ENCODE measurements around the gene PPP2R1B.
"Not testable (repeated sequence)": the region's sequence is repeated elsewhere in the genome, so short reads cannot be mapped to it uniquely, and the experiment has no call there.

PPP2R1B gene

GRCh38 chr11:111782109-111782741 lies 16.0 kb upstream of the PPP2R1B start:
- no peak for DNase-seq

GRCh38 chr11:111779118-111779517 lies 12.9 kb upstream of the PPP2R1B start:
- no peak for DNase-seq

DNA sequence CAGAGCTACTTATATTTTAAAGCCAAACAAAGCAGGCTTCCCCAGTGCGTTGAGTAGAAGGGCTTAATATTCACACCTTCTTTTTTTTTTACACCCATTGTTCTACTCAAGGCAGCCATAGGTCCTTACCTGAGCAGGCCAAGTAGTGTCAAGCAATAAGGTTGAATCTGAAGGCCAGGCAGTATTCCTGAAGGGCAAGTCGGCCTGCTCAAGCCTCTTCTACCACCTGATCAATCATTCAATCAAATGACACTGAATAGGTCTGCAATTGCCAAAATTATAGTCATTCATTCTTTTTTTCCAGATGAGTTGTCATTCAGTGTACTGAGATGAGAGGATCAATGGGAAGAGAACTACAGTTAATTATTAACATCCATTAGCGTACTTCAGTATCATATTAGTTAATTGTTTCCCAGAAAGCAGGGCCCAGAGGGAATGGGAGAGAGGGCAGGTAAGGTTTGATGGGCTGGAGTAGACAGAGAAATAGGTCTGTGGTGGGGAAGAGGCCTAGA lies 11.9 kb upstream of the PPP2R1B start:
- DNase-seq = no peak

- peak; percentile 91 for DNase-seq
Measured at GRCh38 chr11:111777094-111778046, 11.2 kb upstream of the PPP2R1B start.

- no peak for DNase-seq
Measured at GRCh38 chr11:111776398-111777093, 10.4 kb upstream of the PPP2R1B start.

GRCh38 chr11:111774955-111775710 lies 8.9 kb upstream of the PPP2R1B start:
- DNase-seq = no peak

DNA sequence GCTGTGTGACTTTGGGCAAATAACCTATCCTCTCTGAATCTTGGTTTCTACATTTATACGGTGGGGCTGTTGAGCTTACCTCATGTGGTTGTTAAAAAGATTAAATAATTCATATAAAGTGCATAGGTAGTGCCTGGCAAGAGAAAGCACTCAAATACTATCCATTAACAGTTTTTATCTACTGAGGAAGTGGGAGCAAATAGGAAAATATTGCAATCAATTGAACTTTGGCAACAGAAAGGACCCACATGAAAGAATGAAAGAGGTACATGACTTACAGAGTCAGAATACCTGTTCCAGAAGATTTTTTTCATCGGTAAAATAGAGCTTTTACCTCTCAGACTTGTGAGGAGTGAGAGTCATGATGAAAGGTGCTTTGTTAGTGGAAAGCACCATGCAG lies 6.3 kb upstream of the PPP2R1B start:
- DNase-seq = no peak

DNA sequence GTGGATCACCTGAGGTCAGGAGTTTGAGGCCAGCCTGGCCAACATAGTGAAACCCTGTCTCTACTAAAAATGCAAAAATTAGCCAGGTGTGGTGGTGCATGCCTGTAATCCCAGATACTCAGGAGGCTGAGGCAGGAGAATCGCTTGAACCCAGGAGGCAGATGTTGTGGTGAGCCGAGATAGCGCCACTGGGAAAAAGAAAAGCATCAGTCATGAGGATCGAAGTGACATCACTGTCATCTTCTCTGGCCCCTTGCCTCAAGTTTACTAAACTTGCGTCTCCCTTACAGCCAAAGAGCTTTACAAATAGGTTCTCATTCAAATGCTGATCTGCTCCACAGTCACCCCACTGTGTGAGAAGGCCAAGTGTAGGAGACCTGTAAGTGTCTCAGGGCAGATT lies 5.0 kb upstream of the PPP2R1B start:
- not testable (repeated sequence) for DNase-seq

DNA sequence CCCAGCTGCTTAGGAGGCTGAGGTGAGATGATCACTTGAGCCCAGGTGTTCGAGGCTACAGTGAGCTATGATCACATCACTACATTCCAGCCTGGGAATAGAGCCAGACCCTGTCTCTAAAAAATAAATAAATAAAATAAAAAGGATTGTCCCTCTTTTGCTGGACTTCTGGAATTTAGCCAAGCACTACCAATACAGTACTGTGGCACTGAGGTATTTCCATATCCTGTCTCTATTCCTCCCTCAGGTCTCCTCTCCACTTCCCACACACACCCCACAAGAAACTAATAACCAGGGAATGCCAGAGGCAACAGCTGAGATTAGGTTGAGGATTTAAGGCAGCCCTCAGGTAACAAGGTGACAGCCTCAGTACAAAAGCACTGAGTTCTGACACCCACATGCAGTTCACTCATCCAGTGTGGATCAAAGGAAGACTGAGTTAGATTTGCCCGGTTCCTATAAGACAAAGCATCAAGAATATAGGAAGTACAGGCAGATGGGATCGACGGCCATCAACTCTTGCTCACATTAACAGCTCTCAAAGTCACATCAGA lies 4.5 kb upstream of the PPP2R1B start:
- DNase-seq = no peak

DNA sequence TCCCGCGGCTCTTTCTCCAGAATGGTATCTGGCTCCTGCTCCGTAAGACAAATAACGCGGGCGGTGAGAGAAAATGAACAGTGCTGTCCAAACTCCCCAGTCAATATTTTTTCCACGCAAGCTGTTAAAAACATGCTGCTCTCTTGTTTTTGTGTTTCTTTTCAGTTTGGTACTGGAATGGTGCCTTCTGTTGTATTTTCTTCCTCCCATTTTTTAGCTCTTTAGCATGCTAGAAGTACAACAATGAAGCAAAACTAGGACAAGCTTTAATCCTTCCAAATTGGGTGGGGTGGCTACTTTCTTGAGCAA lies 599 bp upstream of the PPP2R1B start:
- DNase-seq = no peak

- peak; percentile 32 for DNase-seq
Measured at GRCh38 chr11:111765320-111765983, 737 bp downstream of the PPP2R1B start.

GRCh38 chr11:111764621-111765020 lies 1.6 kb downstream of the PPP2R1B start:
- peak; percentile 12 for DNase-seq

GRCh38 chr11:111762981-111763643 lies 3.1 kb downstream of the PPP2R1B start:
- DNase-seq = peak; percentile 27

- no peak for DNase-seq
Measured at GRCh38 chr11:111762526-111762925, 3.7 kb downstream of the PPP2R1B start.

DNA sequence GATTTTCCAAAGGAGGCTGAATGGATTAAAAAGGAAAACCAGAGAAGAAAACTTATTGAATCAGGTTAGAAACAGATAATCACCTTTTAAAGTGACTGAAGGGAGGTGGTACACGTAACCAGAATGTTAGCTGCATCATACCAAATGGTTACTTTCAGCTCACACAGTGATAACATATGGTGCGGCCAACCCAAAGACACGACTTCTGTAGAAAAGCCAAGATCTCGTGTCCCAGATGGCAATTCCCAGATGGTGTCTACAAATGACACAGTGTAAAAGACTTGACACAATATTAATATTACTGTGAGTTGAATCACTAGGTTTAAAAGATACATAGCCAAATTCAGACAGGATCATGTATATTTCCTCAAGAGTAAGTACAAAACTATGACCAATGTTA lies 5.2 kb downstream of the PPP2R1B start:
- no peak for DNase-seq

GRCh38 chr11:111759778-111760407 lies 6.3 kb downstream of the PPP2R1B start:
- no peak for DNase-seq

DNA sequence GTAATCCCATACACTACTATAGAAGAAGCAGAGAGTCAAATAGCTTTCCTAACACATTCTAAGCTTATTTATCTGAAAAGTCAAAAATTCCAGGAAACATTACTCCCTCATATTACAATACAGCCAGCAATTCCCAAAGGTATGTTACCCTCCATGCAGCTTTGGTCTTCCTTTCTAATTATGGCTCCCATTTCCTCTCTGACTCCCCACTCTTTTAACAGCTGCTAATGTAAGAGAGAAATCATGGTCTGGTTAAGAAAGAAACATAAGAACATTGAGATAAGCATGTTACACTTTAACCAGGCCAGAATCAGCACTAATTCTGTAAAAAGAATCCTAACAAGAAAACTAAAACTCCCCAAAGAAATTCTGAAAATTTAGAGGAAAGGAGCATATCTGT lies 6.8 kb downstream of the PPP2R1B start:
- no peak for DNase-seq

GRCh38 chr11:111756097-111756496 lies 10.1 kb downstream of the PPP2R1B start:
- DNase-seq = no peak

GRCh38 chr11:111749646-111750045 lies 16.5 kb downstream of the PPP2R1B start:
- DNase-seq = no peak

DNA sequence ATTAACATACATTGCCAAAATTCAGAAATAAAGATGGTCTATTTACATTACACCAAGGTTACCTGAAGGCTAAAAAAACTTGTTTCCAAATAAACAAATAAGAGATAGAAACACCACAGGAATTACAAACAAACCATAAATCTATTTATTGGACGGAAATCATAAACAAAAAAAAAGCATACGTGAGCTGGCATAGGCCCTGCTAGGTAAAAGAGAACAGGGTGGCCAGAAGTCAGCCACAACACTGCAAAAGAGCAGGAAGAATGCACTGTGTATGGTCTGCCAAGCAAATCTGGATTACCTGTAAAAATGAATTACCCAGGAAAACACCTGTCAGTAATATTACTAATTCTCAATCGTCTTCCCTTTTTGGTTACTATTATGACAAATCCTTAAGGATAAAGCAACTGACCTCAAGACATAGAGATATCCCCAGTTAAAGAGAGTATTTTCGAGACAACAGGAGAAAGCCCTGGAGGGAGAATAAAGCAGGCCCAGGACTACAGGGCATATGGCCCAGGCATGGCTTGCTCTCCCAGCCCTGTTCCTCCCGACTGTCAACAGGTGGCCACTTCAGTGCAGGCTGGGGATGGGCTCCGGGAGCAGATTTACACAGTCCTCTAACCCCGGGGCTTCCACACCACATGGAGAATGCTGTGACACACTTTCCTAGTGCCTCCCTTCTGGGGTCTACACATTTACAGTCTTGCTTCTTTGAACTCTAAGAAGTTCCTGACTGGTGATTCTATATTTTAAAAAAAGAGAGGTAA lies 18.0 kb downstream of the PPP2R1B start:
- no peak for DNase-seq
